ENCODE data around the gene HOOK2. TPM values are rescaled to one million over a fixed set of nuclear protein-coding genes. Genes with fewer than 3 reads are reported as not detected.

HOOK2 gene
- total and polyA plus RNA-seq, 9 of the 15 experiments (the other 6 are each of a cell fraction or from before 2014, with no cell fraction given), result 1.3 to 17.2 (median 9.9) TPM

GRCh38 chr19:12774588-12775555 is at the start of gene HOOK2 (continued):
- TF ChIP-seq HINFP (tag; conservative IDR thresholded peaks at IDR 0.05; ENCODE audit: low read depth) (no peak), ZNF57 (CRISPR knock-in tag; IDR thresholded peaks at IDR 0.05) (no peak), CBX1 (IDR thresholded peaks at IDR 0.05; ENCODE audit: low read depth) (no peak), ZNF232 (CRISPR knock-in tag; IDR thresholded peaks at IDR 0.05) (no peak), PHF8 (IDR thresholded peaks at IDR 0.05; ENCODE audit: borderline replicate concordance, low read length) (peak; percentile 81; the same call in 1 of the 2 replicates), SMARCB1 (IDR thresholded peaks at IDR 0.05; ENCODE audit: insufficient read length, low read depth) (no peak), CHD1 (IDR thresholded peaks at IDR 0.05; ENCODE audit: low read length) (no peak), GATAD2A (IDR thresholded peaks at IDR 0.05) (no peak), PRMT5 (CRISPR knock-in tag; IDR thresholded peaks at IDR 0.05) (no peak), JUND (IDR thresholded peaks at IDR 0.05; ENCODE audit: borderline replicate concordance, low read depth, low read length) (no peak), JUND (tag; IDR thresholded peaks at IDR 0.05; ENCODE audit: borderline replicate concordance, low read depth, low read length) (no peak), RBFOX2 (IDR thresholded peaks at IDR 0.05; ENCODE audit: low read depth, low read length) (peak; percentile 65), SLC30A9 (CRISPR knock-in tag; IDR thresholded peaks at IDR 0.05) (no peak), BHLHE40 (IDR thresholded peaks at IDR 0.05; ENCODE audit: low read length) (peak; percentile 27; the same call in 1 of the 2 replicates)
- TF ChIP-seq, protein P1, sequence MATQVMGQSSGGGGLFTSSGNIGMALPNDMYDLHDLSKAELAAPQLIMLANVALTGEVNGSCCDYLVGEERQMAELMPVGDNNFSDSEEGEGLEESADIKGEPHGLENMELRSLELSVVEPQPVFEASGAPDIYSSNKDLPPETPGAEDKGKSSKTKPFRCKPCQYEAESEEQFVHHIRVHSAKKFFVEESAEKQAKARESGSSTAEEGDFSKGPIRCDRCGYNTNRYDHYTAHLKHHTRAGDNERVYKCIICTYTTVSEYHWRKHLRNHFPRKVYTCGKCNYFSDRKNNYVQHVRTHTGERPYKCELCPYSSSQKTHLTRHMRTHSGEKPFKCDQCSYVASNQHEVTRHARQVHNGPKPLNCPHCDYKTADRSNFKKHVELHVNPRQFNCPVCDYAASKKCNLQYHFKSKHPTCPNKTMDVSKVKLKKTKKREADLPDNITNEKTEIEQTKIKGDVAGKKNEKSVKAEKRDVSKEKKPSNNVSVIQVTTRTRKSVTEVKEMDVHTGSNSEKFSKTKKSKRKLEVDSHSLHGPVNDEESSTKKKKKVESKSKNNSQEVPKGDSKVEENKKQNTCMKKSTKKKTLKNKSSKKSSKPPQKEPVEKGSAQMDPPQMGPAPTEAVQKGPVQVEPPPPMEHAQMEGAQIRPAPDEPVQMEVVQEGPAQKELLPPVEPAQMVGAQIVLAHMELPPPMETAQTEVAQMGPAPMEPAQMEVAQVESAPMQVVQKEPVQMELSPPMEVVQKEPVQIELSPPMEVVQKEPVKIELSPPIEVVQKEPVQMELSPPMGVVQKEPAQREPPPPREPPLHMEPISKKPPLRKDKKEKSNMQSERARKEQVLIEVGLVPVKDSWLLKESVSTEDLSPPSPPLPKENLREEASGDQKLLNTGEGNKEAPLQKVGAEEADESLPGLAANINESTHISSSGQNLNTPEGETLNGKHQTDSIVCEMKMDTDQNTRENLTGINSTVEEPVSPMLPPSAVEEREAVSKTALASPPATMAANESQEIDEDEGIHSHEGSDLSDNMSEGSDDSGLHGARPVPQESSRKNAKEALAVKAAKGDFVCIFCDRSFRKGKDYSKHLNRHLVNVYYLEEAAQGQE (IDR thresholded peaks at IDR 0.05; ENCODE audit: borderline replicate concordance), result peak; percentile 31; the same call in 1 of the 2 replicates
- TF ChIP-seq, protein P1 (CRISPR knock-in tag; IDR thresholded peaks at IDR 0.05; ENCODE audit: low read depth), result no peak
- TF ChIP-seq, protein P2, sequence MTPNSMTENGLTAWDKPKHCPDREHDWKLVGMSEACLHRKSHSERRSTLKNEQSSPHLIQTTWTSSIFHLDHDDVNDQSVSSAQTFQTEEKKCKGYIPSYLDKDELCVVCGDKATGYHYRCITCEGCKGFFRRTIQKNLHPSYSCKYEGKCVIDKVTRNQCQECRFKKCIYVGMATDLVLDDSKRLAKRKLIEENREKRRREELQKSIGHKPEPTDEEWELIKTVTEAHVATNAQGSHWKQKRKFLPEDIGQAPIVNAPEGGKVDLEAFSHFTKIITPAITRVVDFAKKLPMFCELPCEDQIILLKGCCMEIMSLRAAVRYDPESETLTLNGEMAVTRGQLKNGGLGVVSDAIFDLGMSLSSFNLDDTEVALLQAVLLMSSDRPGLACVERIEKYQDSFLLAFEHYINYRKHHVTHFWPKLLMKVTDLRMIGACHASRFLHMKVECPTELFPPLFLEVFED (CRISPR knock-in tag; conservative IDR thresholded peaks at IDR 0.05), result no peak
